HG03066 (cell line): ENCODE data around the gene TRIM7.

Source experiments
- ATAC-seq: cut with Tn5 transposase; IDR thresholded peaks from one replicate; pipeline ENCODE4 v1.9.1; 2021; ENCODE audit warnings: low read depth; ENCODE audit not compliant: unreplicated experiment

The TRIM7 gene

GRCh38 chr5:181204826-181205760 lies at the start of gene TRIM7:
TSS of gene TRIM7 (minus strand) at chr5:181205196. CDS start at chr5:181205110, 86 bp downstream.
- no peak for ATAC-seq

- no peak for ATAC-seq
Measured at GRCh38 chr5:181248277-181248676, 43.3 kb upstream of the TRIM7 start.

GRCh38 chr5:181246276-181247049 lies 41.5 kb upstream of the TRIM7 start:
- ATAC-seq = peak; percentile 40

GRCh38 chr5:181245427-181246275 lies 40.7 kb upstream of the TRIM7 start:
- ATAC-seq = no peak

- ATAC-seq = peak; percentile 49
Measured at GRCh38 chr5:181243564-181244343, 38.8 kb upstream of the TRIM7 start, which contains the start of gene RACK1. TSS of gene RACK1 (minus strand) at chr5:181243906. CDS start at chr5:181243800, 106 bp downstream.

- ATAC-seq = no peak
Measured at GRCh38 chr5:181243018-181243563, 38.1 kb upstream of the TRIM7 start.

- ATAC-seq = no peak
Measured at GRCh38 chr5:181242031-181242451, 37.0 kb upstream of the TRIM7 start.

GRCh38 chr5:181241393-181241975 lies 36.5 kb upstream of the TRIM7 start:
- no peak for ATAC-seq

- no peak for ATAC-seq
Measured at GRCh38 chr5:181239062-181239663, 34.2 kb upstream of the TRIM7 start.

GRCh38 chr5:181237729-181238385 lies 32.9 kb upstream of the TRIM7 start:
- ATAC-seq = no peak

- ATAC-seq = no peak
Measured at GRCh38 chr5:181236954-181237641, 32.1 kb upstream of the TRIM7 start.

GRCh38 chr5:181236471-181236870 lies 31.5 kb upstream of the TRIM7 start:
- ATAC-seq = no peak

- ATAC-seq = no peak
Measured at GRCh38 chr5:181235689-181236366, 30.8 kb upstream of the TRIM7 start.

- no peak for ATAC-seq
Measured at GRCh38 chr5:181235323-181235688, 30.3 kb upstream of the TRIM7 start.

- no peak for ATAC-seq
Measured at GRCh38 chr5:181234455-181235306, 29.7 kb upstream of the TRIM7 start.

GRCh38 chr5:181233801-181234454 lies 28.9 kb upstream of the TRIM7 start:
- no peak for ATAC-seq
